ENCODE measurements around the gene MYCL.

The MYCL gene

DNA sequence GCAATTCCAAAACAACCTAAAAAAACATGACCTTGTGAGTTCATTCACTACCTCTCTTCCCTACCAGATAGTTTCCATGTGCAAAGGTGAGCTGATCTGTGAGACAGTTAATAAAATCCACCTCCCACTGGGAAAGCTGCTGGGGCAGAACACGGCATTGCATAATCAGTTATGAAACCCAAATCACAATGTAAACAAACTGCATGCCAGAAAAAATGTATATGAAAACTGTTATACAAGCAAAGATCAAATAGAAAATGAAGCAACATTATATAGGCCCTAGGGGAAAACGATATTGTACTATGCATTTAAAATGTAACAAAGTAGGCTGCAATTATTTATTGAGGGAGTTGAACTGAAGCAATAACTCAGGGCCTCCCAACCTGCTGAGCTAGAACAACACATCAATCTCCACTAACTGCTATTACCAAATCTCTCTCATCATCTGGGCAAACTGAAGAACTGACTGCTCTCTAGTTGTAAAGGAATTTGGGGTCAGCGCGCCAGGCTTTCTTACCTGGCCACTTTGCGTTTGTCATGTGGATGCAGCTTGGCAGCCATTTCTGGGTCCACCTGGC, 49.4 kb downstream of the MYCL start (continued):
- TF ChIP-seq ZNF555 (tag by site-specific recombination; conservative IDR thresholded peaks at IDR 0.05) (no peak), ZNF292 (tag by site-specific recombination; IDR thresholded peaks at IDR 0.05; ENCODE audit: borderline replicate concordance, low read depth) (no peak), BCL11B (tag by site-specific recombination; IDR thresholded peaks at IDR 0.05; ENCODE audit: low read depth) (peak; percentile 72; the same call in 1 of the 2 replicates), KLF8 (tag by site-specific recombination; IDR thresholded peaks at IDR 0.05) (peak; percentile 64), TSHZ1 (tag by site-specific recombination; IDR thresholded peaks at IDR 0.05; ENCODE audit: borderline replicate concordance) (peak; percentile 67), BCL6B (tag by site-specific recombination; IDR thresholded peaks at IDR 0.05) (peak; percentile 70), ZNF16 (tag by site-specific recombination; IDR thresholded peaks at IDR 0.05; ENCODE audit: low read depth) (no peak), ZNF184 (tag by site-specific recombination; IDR thresholded peaks at IDR 0.05) (no peak), ZNF449 (tag by site-specific recombination; IDR thresholded peaks at IDR 0.05) (0 out of 2 replicates have a peak, but pooled peaks have one; percentile 14), ZNF362 (tag by site-specific recombination; IDR thresholded peaks at IDR 0.05) (peak; percentile 59), KLF1 (tag by site-specific recombination; IDR thresholded peaks at IDR 0.05) (no peak), ZNF747 (tag by site-specific recombination; IDR thresholded peaks at IDR 0.05) (no peak), IKZF3 (tag by site-specific recombination; IDR thresholded peaks at IDR 0.05) (peak; percentile 64; the same call in 1 of the 2 replicates), ZNF146 (tag by site-specific recombination; IDR thresholded peaks at IDR 0.05) (0 out of 2 replicates have a peak, but pooled peaks have one; percentile 3), ZNF280C (tag by site-specific recombination; IDR thresholded peaks at IDR 0.05) (no peak), ZNF174 (tag by site-specific recombination; IDR thresholded peaks at IDR 0.05) (no peak), GLIS1 (tag by site-specific recombination; IDR thresholded peaks at IDR 0.05) (peak; percentile 84), ZXDB (tag by site-specific recombination; IDR thresholded peaks at IDR 0.05) (0 out of 2 replicates have a peak, but pooled peaks have one; percentile 34), ZNF404 (tag by site-specific recombination; IDR thresholded peaks at IDR 0.05) (no peak), ZNF311 (tag by site-specific recombination; IDR thresholded peaks at IDR 0.05; ENCODE audit: borderline replicate concordance) (no peak), ZFP69B (tag by site-specific recombination; IDR thresholded peaks at IDR 0.05) (peak; percentile 62; the same call in 1 of the 2 replicates), ZNF341 (tag by site-specific recombination; IDR thresholded peaks at IDR 0.05; ENCODE audit: low read depth) (peak; percentile 57)
- TF ChIP-seq, protein P1, sequence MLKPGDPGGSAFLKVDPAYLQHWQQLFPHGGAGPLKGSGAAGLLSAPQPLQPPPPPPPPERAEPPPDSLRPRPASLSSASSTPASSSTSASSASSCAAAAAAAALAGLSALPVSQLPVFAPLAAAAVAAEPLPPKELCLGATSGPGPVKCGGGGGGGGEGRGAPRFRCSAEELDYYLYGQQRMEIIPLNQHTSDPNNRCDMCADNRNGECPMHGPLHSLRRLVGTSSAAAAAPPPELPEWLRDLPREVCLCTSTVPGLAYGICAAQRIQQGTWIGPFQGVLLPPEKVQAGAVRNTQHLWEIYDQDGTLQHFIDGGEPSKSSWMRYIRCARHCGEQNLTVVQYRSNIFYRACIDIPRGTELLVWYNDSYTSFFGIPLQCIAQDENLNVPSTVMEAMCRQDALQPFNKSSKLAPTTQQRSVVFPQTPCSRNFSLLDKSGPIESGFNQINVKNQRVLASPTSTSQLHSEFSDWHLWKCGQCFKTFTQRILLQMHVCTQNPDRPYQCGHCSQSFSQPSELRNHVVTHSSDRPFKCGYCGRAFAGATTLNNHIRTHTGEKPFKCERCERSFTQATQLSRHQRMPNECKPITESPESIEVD (tag by site-specific recombination; IDR thresholded peaks at IDR 0.05) = peak; percentile 96
- TF ChIP-seq, protein P2, sequence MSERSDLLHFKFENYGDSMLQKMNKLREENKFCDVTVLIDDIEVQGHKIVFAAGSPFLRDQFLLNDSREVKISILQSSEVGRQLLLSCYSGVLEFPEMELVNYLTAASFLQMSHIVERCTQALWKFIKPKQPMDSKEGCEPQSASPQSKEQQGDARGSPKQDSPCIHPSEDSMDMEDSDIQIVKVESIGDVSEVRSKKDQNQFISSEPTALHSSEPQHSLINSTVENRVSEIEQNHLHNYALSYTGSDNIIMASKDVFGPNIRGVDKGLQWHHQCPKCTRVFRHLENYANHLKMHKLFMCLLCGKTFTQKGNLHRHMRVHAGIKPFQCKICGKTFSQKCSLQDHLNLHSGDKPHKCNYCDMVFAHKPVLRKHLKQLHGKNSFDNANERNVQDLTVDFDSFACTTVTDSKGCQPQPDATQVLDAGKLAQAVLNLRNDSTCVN (tag by site-specific recombination; optimal IDR thresholded peaks at IDR 0.05) = no peak

Measured in HEK293 (cell line).